HepG2 (cell line): ENCODE measurements around the gene MRFAP1L1. TPM values are rescaled to one million over a fixed set of nuclear protein-coding genes. Genes with fewer than 3 reads are reported as not detected.
A peak's percentile ranks its signal among the peaks of the same experiment; 100 is the strongest.

Experiments
- DR1 ChIP-seq: sonication (generic); formaldehyde crosslinking; IDR thresholded peaks from 2 replicates; pipeline ENCODE4 v1.8.0; 2021; ENCODE audit warnings: mild to moderate bottlenecking, missing genetic modification reagents, inconsistent platforms
- EP300 ChIP-seq, 3 experiments: sonication (generic) in 1 of 3; formaldehyde crosslinking in 1 of 3; IDR thresholded peaks; 2 replicates each; pipeline versions ENCODE4 v1.5.1 to v1.6.1; 2011 to 2020; ENCODE audit warnings: low read depth in 2 of 3, low read length in 2 of 3, borderline replicate concordance in 1 of 3, improper control_type of control experiment in 1 of 3, mild to moderate bottlenecking in 1 of 3, missing genetic modification reagents in 1 of 3, moderate library complexity in 1 of 3
- GABPB1 ChIP-seq: IDR thresholded peaks from 2 replicates; pipeline ENCODE4 v1.6.1; 2016; ENCODE audit warnings: mild to moderate bottlenecking, missing genetic modification reagents, moderate library complexity, missing compliant biosample characterization
- GLI4 ChIP-seq: sonication (generic); formaldehyde crosslinking; IDR thresholded peaks from 2 replicates; pipeline ENCODE4 v1.5.1; 2020; ENCODE audit warnings: missing genetic modification reagents, mild to moderate bottlenecking, moderate library complexity, borderline replicate concordance
- GZF1 ChIP-seq: sonication (generic); formaldehyde crosslinking; IDR thresholded peaks from 2 replicates; pipeline ENCODE4 v1.5.1; 2020; ENCODE audit warnings: mild to moderate bottlenecking, missing genetic modification reagents
- HMGA1 ChIP-seq: sonication (generic); formaldehyde crosslinking; conservative IDR thresholded peaks from 2 replicates; pipeline ENCODE4 v1.4.0; 2020; ENCODE audit warnings: missing genetic modification reagents
- HNF1B ChIP-seq: sonication (generic); formaldehyde crosslinking; IDR thresholded peaks from 2 replicates; pipeline ENCODE4 v1.5.1; 2020; ENCODE audit warnings: mild to moderate bottlenecking, moderate library complexity, missing genetic modification reagents
- SAP130 ChIP-seq: IDR thresholded peaks from 2 replicates; pipeline ENCODE4 v1.6.1; 2016; ENCODE audit warnings: low read depth
- SOX6 ChIP-seq, 2 experiments: fragments of 450-650 bp in 1 of 2; sonication (generic) in 1 of 2; formaldehyde crosslinking in 1 of 2; IDR thresholded peaks; 2 replicates each; pipeline versions ENCODE4 v1.4.0 to v1.6.1; 2017 to 2020; ENCODE audit warnings: antibody characterized with exemption in 1 of 2, mild to moderate bottlenecking in 1 of 2, missing genetic modification reagents in 1 of 2
- SPEN ChIP-seq: sonication (generic); formaldehyde crosslinking; IDR thresholded peaks from 2 replicates; pipeline ENCODE4 v1.5.1; 2020; ENCODE audit warnings: low read depth, mild to moderate bottlenecking, missing genetic modification reagents
- TEAD3 ChIP-seq: optimal IDR thresholded peaks from 2 replicates; pipeline ENCODE3; 2016; ENCODE audit warnings: borderline replicate concordance
- ZBTB26 ChIP-seq: IDR thresholded peaks from 2 replicates; pipeline ENCODE4 v1.6.1; 2016; ENCODE audit warnings: missing compliant biosample characterization, missing genetic modification reagents, borderline replicate concordance
- ZBTB7B ChIP-seq: sonication (generic); formaldehyde crosslinking; IDR thresholded peaks from 2 replicates; pipeline ENCODE4 v1.4.0; 2020; ENCODE audit warnings: missing genetic modification reagents
- ZFX ChIP-seq: sonication (generic); formaldehyde crosslinking; IDR thresholded peaks from 2 replicates; pipeline ENCODE4 v1.4.0; 2020; ENCODE audit warnings: mild to moderate bottlenecking, low read depth, missing genetic modification reagents, moderate library complexity
- ZMYM2 ChIP-seq: sonication (generic); formaldehyde crosslinking; IDR thresholded peaks from 2 replicates; pipeline ENCODE4 v1.8.0; 2022; ENCODE audit warnings: mild to moderate bottlenecking, missing genetic modification reagents
- ZNF280D ChIP-seq: sonication (generic); formaldehyde crosslinking; IDR thresholded peaks from 2 replicates; pipeline ENCODE4 v1.5.1; 2020; ENCODE audit warnings: mild to moderate bottlenecking, missing genetic modification reagents
- ZNF605 ChIP-seq: sonication (generic); formaldehyde crosslinking; IDR thresholded peaks from 2 replicates; pipeline ENCODE4 v1.8.0; 2022; ENCODE audit warnings: mild to moderate bottlenecking, missing genetic modification reagents
- ZNF770 ChIP-seq: sonication (generic); formaldehyde crosslinking; IDR thresholded peaks from 2 replicates; pipeline ENCODE4 v1.5.0; 2020; ENCODE audit warnings: mild to moderate bottlenecking, missing genetic modification reagents
- polyA plus RNA-seq, 8 experiments: library from polyadenylated mRNA; depleted of rRNA in 3 of 8; stranded (reverse) in 7 of 8; unstranded in 1 of 8; fragments of >200 nt; fragmentation: Illumina TruSeq in 4 of 8; extraction: Trizol in 4 of 8; gene quantifications; 2 replicates each; pipeline versions ENCODE4 v1.2.1 to v1.2.3, GENCODE V29; 2011 to 2016; ENCODE audit warnings: low read depth in 4 of 8, missing spikeins in 1 of 8, mixed read lengths in 1 of 8; ENCODE audit not compliant: insufficient read depth in 1 of 8
- total RNA-seq, 5 experiments: library from RNA; depleted of rRNA; stranded (reverse); fragments of >200 nt; fragmentation: Illumina TruSeq; extraction: Trizol; gene quantifications; 2 replicates each; pipeline ENCODE4 v1.2.3, GENCODE V29; 2016; ENCODE audit warnings: low read depth in 1 of 5

Gene MRFAP1L1
- total and polyA plus RNA-seq, 2 of the 13 experiments (the other 11 are each of a cell fraction or from before 2014, with no cell fraction given), result 44.8 to 76.6 TPM

GRCh38 chr4:6750286-6751221 is 40.9 kb upstream of the MRFAP1L1 start (continued):
- TF ChIP-seq ZNF280D (CRISPR knock-in tag), result peak; percentile 83; the same call in 1 of the 2 replicates
- TF ChIP-seq GZF1, result 0 out of 2 replicates have a peak, but pooled peaks have one; percentile 29
- peak; percentile 40 for TF ChIP-seq TEAD3 (CRISPR knock-in tag)
- 0 out of 2 replicates have a peak, but pooled peaks have one; percentile 32 for TF ChIP-seq HNF1B (CRISPR knock-in tag)
- TF ChIP-seq EP300 (IDR thresholded peaks at IDR 0.05; ENCODE audit: low read depth in 2 of 2, low read length in 2 of 2), result no peak
- TF ChIP-seq EP300 (CRISPR knock-in tag; IDR thresholded peaks at IDR 0.05; ENCODE audit: borderline replicate concordance), result 0 out of 2 replicates have a peak, but pooled peaks have one; percentile 11
- TF ChIP-seq ZNF605, result peak; percentile 58; the same call in 1 of the 2 replicates
- 0 out of 2 replicates have a peak, but pooled peaks have one; percentile 21 for TF ChIP-seq ZBTB26 (CRISPR knock-in tag)
- 0 out of 2 replicates have a peak, but pooled peaks have one; percentile 39 for TF ChIP-seq GLI4
- TF ChIP-seq GABPB1 (CRISPR knock-in tag), result peak; percentile 2
- TF ChIP-seq DR1, result no peak
- TF ChIP-seq ZMYM2 (CRISPR knock-in tag), result peak; percentile 63; the same call in 1 of the 2 replicates
- TF ChIP-seq ZNF770 (CRISPR knock-in tag), result peak; percentile 75; the same call in 1 of the 2 replicates
- TF ChIP-seq SPEN (CRISPR knock-in tag), result 0 out of 2 replicates have a peak, but pooled peaks have one; percentile 27
- TF ChIP-seq ZFX (CRISPR knock-in tag), result peak; percentile 49; the same call in 1 of the 2 replicates
- peak; percentile 52; the same call in 1 of the 2 replicates for TF ChIP-seq SAP130 (CRISPR knock-in tag)
- TF ChIP-seq ZBTB7B (CRISPR knock-in tag), result 0 out of 2 replicates have a peak, but pooled peaks have one; percentile 12
- TF ChIP-seq HMGA1 (CRISPR knock-in tag), result no peak
- no peak for TF ChIP-seq SOX6 (IDR thresholded peaks at IDR 0.05)
- peak; percentile 6; the same call in 1 of the 2 replicates for TF ChIP-seq SOX6 (CRISPR knock-in tag; IDR thresholded peaks at IDR 0.05)
